SU-DHL-6 (cell line): ENCODE results near the gene TMEM161A.
"Not testable (repeated sequence)": the region's sequence is repeated elsewhere in the genome, so short reads cannot be mapped to it uniquely, and the experiment has no call there.

Experiments
- H2AFZ ChIP-seq: fragments of 200-600 bp; sonication (generic); 2 replicates; pipeline ENCODE4 v1.6.1; 2014; ENCODE audit warnings: low read depth, mild to moderate bottlenecking, moderate library complexity, mixed read lengths, antibody characterized with exemption, low read length; ENCODE audit not compliant: severe bottlenecking
- H3F3A ChIP-seq: fragments of 200-600 bp; shearing (Covaris generic); 2 replicates; pipeline ENCODE4 v1.6.0; 2016; ENCODE audit warnings: antibody characterized with exemption, mild to moderate bottlenecking; ENCODE audit not compliant: insufficient read depth
- H3K27ac ChIP-seq: fragments of 200-600 bp; sonication (generic); 2 replicates; pipeline ENCODE4 v1.5.1; 2016; ENCODE audit warnings: low read depth, mild to moderate bottlenecking, low read length, moderate library complexity, mixed read lengths
- H3K27me3 ChIP-seq: fragments of 200-600 bp; sonication (generic), shearing (Covaris generic); 2 replicates; pipeline ENCODE4 v1.6.0; 2014; ENCODE audit warnings: mild to moderate bottlenecking, low read length
- H3K36me3 ChIP-seq: fragments of 200-600 bp; sonication (generic); 2 replicates; pipeline ENCODE4 v1.6.1; 2014; ENCODE audit warnings: mild to moderate bottlenecking, low read length, mixed read lengths
- H3K4me2 ChIP-seq: fragments of 300-600, 200-600 bp; shearing (Covaris generic), sonication (generic); 2 replicates; pipeline ENCODE4 v1.6.0; 2014; ENCODE audit warnings: low read length, low read depth, mild to moderate bottlenecking; ENCODE audit not compliant: poor library complexity, severe bottlenecking
- H3K4me3 ChIP-seq: fragments of 200-600 bp; sonication (generic); 2 replicates; pipeline ENCODE4 v1.5.1; 2014; ENCODE audit warnings: antibody characterized with exemption, low read length, mild to moderate bottlenecking, mixed read lengths; ENCODE audit not compliant: insufficient read depth, poor library complexity, severe bottlenecking
- H3K79me2 ChIP-seq: fragments of 200-600 bp; sonication (generic); 2 replicates; pipeline ENCODE4 v1.6.1; 2014; ENCODE audit warnings: mild to moderate bottlenecking, low read length, moderate library complexity; ENCODE audit not compliant: insufficient read depth
- H3K9ac ChIP-seq: fragments of 200-600 bp; sonication (generic); 2 replicates; pipeline ENCODE4 v1.7.0; 2014; ENCODE audit warnings: mild to moderate bottlenecking, low read length
- H3K9me2 ChIP-seq: fragments of 200-600 bp; sonication (generic); replicated peaks from 2 replicates; pipeline ENCODE4 v1.6.1; 2014; ENCODE audit warnings: low read length; ENCODE audit not compliant: insufficient read depth
- H3K9me3 ChIP-seq: fragments of 200-600 bp; sonication (generic); 2 replicates; pipeline ENCODE4 v1.6.1; 2014; ENCODE audit warnings: low read length, mixed read lengths; ENCODE audit not compliant: insufficient read depth
- H4K20me1 ChIP-seq: fragments of 200-600 bp; sonication (generic); 2 replicates; pipeline ENCODE4 v1.6.1; 2014; ENCODE audit warnings: low read depth, mild to moderate bottlenecking, antibody characterized with exemption, low read length, moderate library complexity, mixed read lengths
- EZH2phosphoT487 ChIP-seq: fragments of 200-600 bp; sonication (generic), shearing (Covaris generic); conservative IDR thresholded peaks from 2 replicates; pipeline ENCODE4 v1.6.1; 2018; ENCODE audit warnings: mild to moderate bottlenecking, antibody characterized with exemption, low read length, moderate library complexity, mixed read lengths
- TF ChIP-seq, protein P1 (sequence below): fragments of 200-600 bp; sonication (generic); IDR thresholded peaks from one replicate; pipeline ENCODE4 v1.5.1; 2017; ENCODE audit warnings: antibody characterized with exemption, mild to moderate bottlenecking, low read length, moderate library complexity; ENCODE audit not compliant: insufficient read depth, poor library complexity, severe bottlenecking

Gene TMEM161A

DNA sequence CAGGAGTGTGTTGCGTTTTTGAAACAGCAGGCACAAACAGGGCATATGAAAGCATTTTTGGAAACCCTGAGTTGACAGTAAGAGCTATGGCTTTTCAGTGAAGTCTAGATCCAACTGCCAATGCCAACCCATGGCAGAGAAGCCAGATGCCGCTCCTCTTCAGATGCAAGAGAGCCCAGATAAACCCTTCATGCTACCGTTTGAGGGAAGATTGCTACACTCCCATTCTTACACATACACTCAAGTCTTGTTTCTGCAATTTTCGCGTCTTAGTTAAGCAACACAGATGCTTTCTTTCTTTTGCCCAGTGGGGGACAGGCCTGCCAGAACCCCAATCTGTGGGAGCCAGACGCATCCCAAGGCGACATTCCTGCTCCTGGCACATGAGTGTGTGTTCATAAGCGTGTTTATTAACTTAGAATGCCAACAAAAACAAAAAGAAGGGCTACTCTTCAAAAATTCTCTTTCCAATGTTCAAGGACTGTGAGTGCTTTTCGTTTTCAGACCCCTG is 43.3 kb upstream of the TMEM161A start:
- no peak overlapping the region for H3K4me3 ChIP-seq
- H3K27ac ChIP-seq: no peak overlapping the region
- H3K36me3 ChIP-seq: no peaks in the 10 kb centered on the region
- no peaks in the 10 kb centered on the region for H3K27me3 ChIP-seq
- no peaks in the 10 kb centered on the region for H3K9me2 ChIP-seq
- H4K20me1 ChIP-seq: no peaks in the 10 kb centered on the region
- TF ChIP-seq, protein P1, sequence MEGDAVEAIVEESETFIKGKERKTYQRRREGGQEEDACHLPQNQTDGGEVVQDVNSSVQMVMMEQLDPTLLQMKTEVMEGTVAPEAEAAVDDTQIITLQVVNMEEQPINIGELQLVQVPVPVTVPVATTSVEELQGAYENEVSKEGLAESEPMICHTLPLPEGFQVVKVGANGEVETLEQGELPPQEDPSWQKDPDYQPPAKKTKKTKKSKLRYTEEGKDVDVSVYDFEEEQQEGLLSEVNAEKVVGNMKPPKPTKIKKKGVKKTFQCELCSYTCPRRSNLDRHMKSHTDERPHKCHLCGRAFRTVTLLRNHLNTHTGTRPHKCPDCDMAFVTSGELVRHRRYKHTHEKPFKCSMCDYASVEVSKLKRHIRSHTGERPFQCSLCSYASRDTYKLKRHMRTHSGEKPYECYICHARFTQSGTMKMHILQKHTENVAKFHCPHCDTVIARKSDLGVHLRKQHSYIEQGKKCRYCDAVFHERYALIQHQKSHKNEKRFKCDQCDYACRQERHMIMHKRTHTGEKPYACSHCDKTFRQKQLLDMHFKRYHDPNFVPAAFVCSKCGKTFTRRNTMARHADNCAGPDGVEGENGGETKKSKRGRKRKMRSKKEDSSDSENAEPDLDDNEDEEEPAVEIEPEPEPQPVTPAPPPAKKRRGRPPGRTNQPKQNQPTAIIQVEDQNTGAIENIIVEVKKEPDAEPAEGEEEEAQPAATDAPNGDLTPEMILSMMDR: no peak
- no peak for TF ChIP-seq EZH2phosphoT487
- no peaks in the 10 kb centered on the region for H3F3A ChIP-seq
- no peak overlapping the region for H2AFZ ChIP-seq
- no peaks in the 10 kb centered on the region for H3K79me2 ChIP-seq
- no peak overlapping the region for H3K4me2 ChIP-seq
- no peak overlapping the region for H3K9ac ChIP-seq
- no peaks in the 10 kb centered on the region for H3K9me3 ChIP-seq

DNA sequence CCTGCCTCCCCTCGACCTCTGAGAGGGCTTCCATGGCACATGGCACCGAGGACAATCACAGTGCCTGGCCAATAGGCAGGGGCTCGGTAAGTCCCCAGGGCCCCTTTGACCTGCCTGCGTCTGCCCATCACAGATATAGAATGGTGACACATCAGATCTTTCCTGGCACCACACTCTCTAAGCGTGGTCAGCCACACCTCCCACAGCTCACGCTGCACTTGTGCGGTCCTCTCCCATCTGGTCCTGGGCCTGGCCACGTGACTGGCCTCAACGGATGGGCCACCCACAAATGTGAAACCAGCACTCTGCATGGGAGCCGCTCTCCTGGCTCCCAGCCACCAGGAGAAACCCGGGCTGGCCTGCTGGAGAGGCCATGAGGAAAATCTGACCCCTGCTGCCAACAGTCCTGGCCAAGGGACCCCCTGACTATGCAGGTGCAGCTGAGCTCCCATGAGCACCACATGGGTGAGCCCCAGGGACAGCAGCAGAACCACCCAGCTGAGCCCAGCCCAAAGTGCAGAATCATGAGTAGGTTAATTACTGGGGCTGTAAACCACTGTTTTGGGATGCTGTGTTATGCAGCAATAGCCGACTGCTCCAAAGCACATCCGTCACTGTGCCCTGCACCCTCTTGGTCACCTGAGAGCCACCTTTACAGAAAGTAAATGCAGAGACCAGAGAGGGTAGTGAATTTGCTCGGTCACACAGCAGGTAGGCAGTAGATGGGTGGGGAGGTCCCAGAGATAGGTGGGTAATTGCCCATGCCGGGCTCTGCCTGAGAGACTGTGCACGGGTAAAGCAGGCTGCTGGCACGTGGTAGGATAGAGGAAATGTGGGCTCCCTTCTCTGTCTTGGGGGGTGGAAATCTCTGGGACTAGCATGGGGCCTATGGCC is 41.5 kb upstream of the TMEM161A start:
- Histone ChIP-seq H3K9ac (no peak overlapping the region), H3K4me2 (no peak overlapping the region)
- no peak for TF ChIP-seq EZH2phosphoT487
- TF ChIP-seq, protein P1: no peak

DNA sequence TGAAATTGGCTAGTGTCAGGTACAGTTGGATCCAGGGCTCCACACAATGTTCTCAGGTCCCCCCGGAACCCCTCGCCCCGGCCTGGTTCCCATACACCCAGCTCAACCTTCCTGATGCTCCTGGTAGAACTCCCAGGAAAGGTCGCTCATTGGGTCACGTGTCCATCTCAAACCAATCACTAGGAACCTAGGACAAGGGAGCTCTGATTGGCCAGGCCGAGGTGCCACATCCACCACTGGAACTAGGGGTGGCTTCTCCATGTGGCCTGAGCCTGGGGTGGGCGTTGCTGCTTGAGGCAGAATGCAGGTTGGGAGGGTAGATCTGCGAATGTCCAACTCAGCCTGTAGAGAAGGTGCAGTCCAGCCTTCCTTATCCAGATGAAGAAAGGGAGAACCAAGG is 38.7 kb upstream of the TMEM161A start:
- no peaks in the 10 kb centered on the region for H3K27me3 ChIP-seq
- no peaks in the 10 kb centered on the region for H3K79me2 ChIP-seq
- H3K9me3 ChIP-seq: no peaks in the 10 kb centered on the region
- TF ChIP-seq EZH2phosphoT487: no peak
- TF ChIP-seq, protein P1: no peak
- no peak overlapping the region for H3K4me3 ChIP-seq
- H3K9me2 ChIP-seq: no peaks in the 10 kb centered on the region
- H2AFZ ChIP-seq: no peak overlapping the region
- no peak overlapping the region for H3K4me2 ChIP-seq
- H3K9ac ChIP-seq: no peak overlapping the region
- H4K20me1 ChIP-seq: no peaks in the 10 kb centered on the region
- H3K27ac ChIP-seq: no peak overlapping the region
- H3F3A ChIP-seq: peaks cover 7% of the 10 kb centered on the region; the same call in 1 of the 2 replicates
- no peaks in the 10 kb centered on the region for H3K36me3 ChIP-seq

More for the DNA sequence above, 41.5 kb upstream of the TMEM161A start:
- Histone ChIP-seq H3K36me3 (no peaks in the 10 kb centered on the region), H3K4me3 (no peak overlapping the region), H3K9me2 (no peaks in the 10 kb centered on the region), H4K20me1 (no peaks in the 10 kb centered on the region), H3F3A (no peaks in the 10 kb centered on the region), H2AFZ (no peak overlapping the region), H3K79me2 (no peaks in the 10 kb centered on the region), H3K27ac (no peak overlapping the region), H3K27me3 (no peaks in the 10 kb centered on the region), H3K9me3 (no peaks in the 10 kb centered on the region)

DNA sequence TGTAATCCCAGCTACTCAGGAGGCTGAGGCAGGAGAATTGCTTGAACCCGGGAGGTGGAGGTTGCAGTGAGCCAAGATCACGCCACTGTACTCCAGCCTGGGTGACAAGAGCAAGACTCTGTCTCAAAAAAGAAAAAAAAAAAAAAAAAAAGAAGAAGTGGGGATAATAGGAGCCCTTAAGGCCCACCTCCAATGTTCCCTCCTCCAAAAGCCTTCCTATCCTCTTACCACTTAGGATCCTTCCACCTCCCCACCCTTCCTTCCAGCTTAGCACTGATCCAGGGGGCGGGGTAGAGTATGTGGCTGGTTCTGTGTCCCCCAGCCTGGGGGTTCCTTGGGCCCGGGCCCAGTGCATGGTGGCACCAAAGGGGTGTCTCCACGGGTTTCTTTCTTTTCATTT is 35.0 kb upstream of the TMEM161A start:
- H2AFZ ChIP-seq, H3K36me3 ChIP-seq, H3K9me2 ChIP-seq, H3K9me3 ChIP-seq, H3K4me3 ChIP-seq, H3K9ac ChIP-seq, H3K27me3 ChIP-seq, H4K20me1 ChIP-seq: not testable (repeated sequence)
- Histone ChIP-seq H3K79me2 (peaks cover 18% of the 10 kb centered on the region), H3F3A (peaks cover 27% of the 10 kb centered on the region), H3K4me2 (peak overlapping the region; percentile 4), H3K27ac (peak overlapping the region; percentile 74)
